Omental fat pad (tissue), 4 donors: ENCODE data around the gene EIF3I. TPM values are rescaled to one million over a fixed set of nuclear protein-coding genes. Genes with fewer than 3 reads are reported as not detected.

Source experiments
- small RNA-seq: library from RNA; depleted of rRNA; stranded (forward); fragments of <200 nt; gene quantifications from one replicate; pipeline ENCODE3, GENCODE V24; 2016
- total RNA-seq, 4 donors: library from RNA; depleted of rRNA; stranded (reverse); fragments of >200 nt; gene quantifications; one replicate each; pipeline ENCODE4 v1.1.0, GENCODE V29; 2016

The EIF3I gene
- total RNA-seq, 4 donors from 2014 or later = 159 to 210 (median 191) TPM

Small RNA genes within 50 kb of the gene (small RNA-seq; reads per million reads assigned to genes)
- not detected for gene RF00017

Other genes with a start within 250 kb of the EIF3I start
- gene KHDRBS1, start 208.5 kb upstream of the EIF3I start, total RNA-seq = 10 to 100 TPM; 49.6 to 63.5 (median 57.2) TPM
- gene TMEM39B, start 149.5 kb upstream of the EIF3I start, total RNA-seq = 1 to 10 TPM; 2.5 to 5.6 (median 3.6) TPM
- 10 to 100 TPM; 35.3 to 51.2 (median 39.1) TPM for gene KPNA6, start 114.4 kb upstream of the EIF3I start, total RNA-seq
- 10 to 100 TPM; 41.9 to 80.8 (median 49.0) TPM for gene TXLNA, start 42.7 kb upstream of the EIF3I start, total RNA-seq
- 1 to 10 TPM; 2.6 to 5.5 (median 3.1) TPM for gene CCDC28B, start 21.8 kb upstream of the EIF3I start, total RNA-seq
- gene IQCC, start 16.7 kb upstream of the EIF3I start, total RNA-seq = 1 to 10 TPM in 3 of 4 donors, under 1 TPM in 1; 0.60 to 1.9 (median 1.2) TPM
- not detected for gene DCDC2B, start 13.3 kb upstream of the EIF3I start, total RNA-seq
- gene TMEM234, start 54 bp upstream of the EIF3I start, total RNA-seq = 10 to 100 TPM in 3 of 4 donors, 1 to 10 TPM in 1; 8.8 to 15.4 (median 11.3) TPM
- 10 to 100 TPM in 1 of 4 donors, 1 to 10 TPM in 3; 1.8 to 14.8 (median 3.8) TPM for gene FAM167B, start 24.8 kb downstream of the EIF3I start, total RNA-seq
- gene LCK, start 28.9 kb downstream of the EIF3I start, total RNA-seq = 1 to 10 TPM; 1.1 to 6.8 (median 4.8) TPM
- 10 to 100 TPM; 32.3 to 52.6 (median 39.5) TPM for gene HDAC1, start 69.7 kb downstream of the EIF3I start, total RNA-seq
- gene MARCKSL1, start 113.8 kb downstream of the EIF3I start, total RNA-seq = 10 to 100 TPM; 29.5 to 61.0 (median 42.7) TPM
- 10 to 100 TPM in 1 of 4 donors, 1 to 10 TPM in 3; 2.5 to 13.4 (median 5.4) TPM for gene FAM229A, start 140.1 kb downstream of the EIF3I start, total RNA-seq
- gene TSSK3, start 140.1 kb downstream of the EIF3I start, total RNA-seq = under 1 TPM in 1 of 4 donors, not detected in 3; 0.48 TPM
- 10 to 100 TPM; 51.9 to 73.1 (median 69.5) TPM for gene BSDC1, start 172.0 kb downstream of the EIF3I start, total RNA-seq
- under 1 TPM in 1 of 4 donors, not detected in 3; under 0.01 TPM for gene ZBTB8B, start 242.7 kb downstream of the EIF3I start, total RNA-seq